HG03175 (cell line): Measurements from ENCODE around the gene PTPRK.
A peak's percentile ranks its signal among the peaks of the same experiment; 100 is the strongest.
"Not testable (repeated sequence)": the region's sequence is repeated elsewhere in the genome, so short reads cannot be mapped to it uniquely, and the experiment has no call there.

Experiments
- ATAC-seq: cut with Tn5 transposase; IDR thresholded peaks from one replicate; pipeline ENCODE4 v1.9.1; 2021; ENCODE audit warnings: mild to moderate bottlenecking, moderate library complexity; ENCODE audit not compliant: unreplicated experiment

The PTPRK gene

DNA sequence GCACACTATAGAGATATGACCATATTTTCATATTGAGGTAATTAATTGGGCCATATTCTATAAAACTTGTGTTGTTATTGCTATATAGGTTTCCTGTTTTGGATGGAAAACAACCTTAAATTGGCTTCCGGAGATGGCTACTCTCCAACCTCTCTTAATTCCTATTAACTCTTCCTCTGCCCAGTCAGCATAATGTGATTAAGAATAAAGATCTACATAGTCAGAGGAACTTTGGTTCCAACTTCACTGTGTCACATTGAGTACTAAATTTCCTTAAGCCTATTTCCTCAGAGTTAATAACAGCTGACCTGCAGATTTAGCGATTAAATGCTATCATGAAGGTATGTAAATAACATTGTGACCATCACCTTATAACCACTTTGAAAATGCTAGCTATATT, 67.7 kb downstream of the PTPRK start:
- no peak for ATAC-seq

DNA sequence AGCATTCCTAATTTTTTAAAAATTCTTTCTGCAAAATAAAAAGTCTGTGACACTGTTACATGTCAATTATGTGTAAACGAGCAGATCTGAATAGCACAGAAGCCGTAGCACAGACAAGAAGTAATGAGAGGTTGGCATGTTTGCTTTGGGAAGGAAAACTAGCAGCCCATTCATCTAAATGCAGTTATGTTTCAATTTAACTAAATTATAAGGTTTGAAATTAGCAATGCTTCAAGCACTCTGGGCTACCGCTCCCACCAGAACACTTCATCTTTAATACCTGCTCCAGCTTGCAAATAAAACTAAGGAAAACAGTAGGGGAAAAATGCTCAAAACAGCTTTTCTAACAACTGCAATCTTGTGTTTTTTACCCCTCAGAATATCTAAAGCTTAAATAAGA, 73.9 kb downstream of the PTPRK start:
- no peak for ATAC-seq

DNA sequence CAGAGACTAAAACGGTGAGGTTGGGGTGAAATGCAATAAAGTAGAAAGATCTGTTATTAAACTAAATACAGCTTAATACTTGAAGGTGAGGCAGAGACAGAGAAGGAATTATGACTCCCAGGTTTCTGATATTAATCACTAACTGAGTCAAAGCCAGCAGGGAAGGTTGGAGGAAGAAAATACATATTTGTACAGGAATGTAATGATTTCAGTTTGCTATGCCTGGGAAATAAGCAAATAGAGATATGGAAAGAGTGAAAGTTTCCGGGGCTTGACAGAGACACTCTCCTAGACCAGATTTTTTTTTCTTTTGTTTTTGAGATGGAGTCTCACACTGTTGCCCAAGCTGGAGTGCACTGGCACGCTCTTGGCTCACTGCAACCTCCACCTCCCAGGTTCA, 76.8 kb downstream of the PTPRK start:
- no peak for ATAC-seq

DNA sequence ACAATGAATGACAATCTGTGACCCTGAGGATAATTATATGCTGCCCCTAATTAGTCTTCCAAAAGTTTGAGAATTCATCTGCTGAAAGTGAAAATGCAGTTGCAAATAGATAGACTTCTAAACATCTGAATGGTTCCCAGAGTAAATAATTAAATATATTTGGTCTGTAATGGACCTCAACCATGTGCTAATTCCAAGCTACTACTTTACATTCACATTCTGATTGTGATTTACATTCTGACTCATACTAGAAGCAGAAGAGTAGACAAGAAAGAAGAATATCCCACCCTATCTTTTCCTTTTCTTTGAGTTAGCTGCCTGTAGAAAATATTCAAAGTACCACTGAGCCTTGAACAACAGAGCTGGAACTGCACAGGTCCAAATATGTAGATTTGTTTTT, 80.8 kb downstream of the PTPRK start:
- no peak for ATAC-seq

DNA sequence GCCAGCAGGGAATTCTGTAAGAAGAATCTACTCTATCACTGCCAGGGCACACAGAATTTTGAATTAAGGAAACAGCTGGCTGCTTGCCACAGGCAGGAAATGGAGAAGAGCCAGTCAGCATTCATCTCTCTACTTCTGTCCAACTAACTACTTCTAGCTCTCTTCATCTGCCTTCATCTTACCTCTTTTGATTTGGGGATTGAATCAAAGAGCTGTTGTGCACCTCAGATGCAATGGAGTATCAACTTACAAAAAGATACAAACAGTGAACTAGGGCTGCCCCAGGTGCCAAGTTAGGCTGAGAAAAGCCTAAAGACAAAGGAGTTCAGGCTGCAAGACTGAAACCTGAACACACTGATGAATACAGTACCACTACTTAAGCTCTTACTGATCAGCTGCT, 82.0 kb downstream of the PTPRK start:
- no peak for ATAC-seq

DNA sequence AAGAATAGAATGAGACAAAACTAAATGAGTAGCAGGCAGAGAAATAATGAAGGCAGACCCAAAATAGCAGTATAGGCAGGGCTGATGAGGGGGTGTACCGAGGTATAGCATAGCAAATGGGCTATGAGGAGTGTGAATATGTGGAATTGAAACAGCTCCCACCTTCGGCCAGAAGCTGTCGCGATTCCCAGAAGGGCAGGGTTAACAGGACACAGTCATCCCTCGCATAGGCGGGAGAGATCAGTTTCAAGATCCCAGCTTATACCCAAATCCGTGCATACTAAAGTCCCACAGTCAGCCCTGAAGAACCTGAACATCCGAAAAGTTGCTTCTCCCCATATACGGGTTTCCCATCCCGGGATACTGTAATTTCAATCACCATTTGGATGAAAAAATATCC, 82.7 kb downstream of the PTPRK start:
- no peak for ATAC-seq

DNA sequence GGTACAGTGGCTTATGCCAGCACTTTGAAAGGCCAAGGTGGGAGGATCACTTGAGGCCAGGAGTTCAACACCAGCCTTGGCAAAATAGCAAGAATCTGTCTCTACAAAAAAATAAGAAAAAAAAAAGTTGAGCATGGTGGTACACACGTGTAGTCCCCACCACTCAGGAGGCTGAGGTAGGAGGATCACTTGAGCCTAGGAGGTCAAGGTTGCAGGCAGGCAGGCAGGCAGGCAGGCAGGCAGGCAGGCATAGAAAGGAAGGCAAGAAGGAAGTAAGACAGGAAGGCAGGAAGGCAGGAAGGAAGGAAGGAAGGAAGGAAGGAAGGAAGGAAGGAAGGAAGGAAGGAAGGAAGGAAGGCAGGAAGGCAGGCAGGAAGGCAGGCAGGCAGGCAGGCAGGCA, 85.6 kb downstream of the PTPRK start:
- not testable (repeated sequence) for ATAC-seq

DNA sequence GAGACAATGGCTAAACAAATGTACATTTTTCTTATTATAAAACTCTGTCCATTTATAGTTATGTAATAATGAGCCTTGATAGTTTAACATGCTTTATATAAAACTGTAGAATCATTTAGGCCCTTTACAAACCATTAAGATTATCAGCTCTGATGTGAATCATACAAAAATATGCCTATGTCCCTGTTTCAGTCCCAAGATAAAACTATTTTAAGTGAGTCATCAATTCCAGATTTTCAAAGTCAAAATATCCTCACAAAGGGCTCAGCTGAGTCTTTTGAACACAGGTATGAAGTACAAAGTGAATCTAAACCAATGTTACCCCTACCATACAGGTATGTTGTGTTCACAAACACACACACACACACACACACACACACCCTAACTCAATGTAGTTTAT, 88.0 kb downstream of the PTPRK start:
- no peak for ATAC-seq

DNA sequence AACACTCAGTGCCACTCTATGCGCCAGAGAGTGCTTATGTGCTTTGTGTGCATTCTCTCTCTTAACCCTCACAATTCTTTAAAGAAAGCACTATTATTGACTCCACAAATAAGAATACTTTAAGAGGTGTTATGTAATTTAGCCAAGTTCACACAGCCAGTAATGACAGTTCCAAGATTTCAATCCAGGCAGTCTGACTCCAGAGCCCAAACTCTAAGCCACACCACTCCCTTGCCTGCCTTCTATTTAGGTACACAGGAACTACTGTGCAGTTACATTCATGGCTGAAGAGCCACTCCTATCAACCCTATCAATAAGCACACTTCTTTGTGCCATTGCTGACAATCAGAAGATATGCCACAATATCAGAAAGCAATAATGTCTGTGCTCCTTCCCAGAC, 93.3 kb downstream of the PTPRK start:
- ATAC-seq: no peak

DNA sequence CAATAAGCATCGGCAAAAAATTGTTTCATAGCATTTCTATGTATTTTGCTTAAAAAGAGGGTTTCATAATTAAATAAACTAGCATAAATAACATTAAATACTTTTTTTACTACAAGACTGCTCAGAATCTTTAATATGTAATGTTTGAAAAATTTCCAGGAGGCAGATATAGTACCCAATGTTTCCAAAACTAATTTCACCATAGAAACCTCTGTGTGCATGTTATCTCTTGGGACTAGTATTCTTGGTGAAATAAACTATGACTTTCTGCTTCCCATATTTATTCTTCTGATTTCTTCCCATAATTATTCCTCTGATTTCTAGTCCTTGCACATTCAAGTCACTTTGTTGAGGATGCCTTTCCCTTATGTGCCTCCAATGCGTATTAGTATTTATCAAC, 94.5 kb downstream of the PTPRK start:
- no peak for ATAC-seq

DNA sequence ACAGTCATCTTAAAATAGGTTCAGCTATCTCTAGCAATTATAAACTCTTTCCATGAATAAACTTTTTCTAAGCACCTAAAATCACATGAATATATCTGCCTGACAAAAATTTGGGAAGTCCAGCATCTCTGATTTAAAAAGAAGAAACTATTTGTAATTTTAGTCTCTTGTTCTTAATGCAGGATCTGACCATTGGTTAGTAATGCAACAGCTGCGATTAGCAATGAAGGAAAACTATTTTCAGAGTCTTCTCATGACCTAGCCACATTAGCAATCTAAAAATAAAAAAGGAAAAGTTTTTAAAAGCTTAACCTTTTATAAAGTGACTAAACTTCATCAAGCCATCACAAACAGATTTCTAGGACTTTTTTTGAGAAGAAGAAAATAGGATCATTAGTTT, 97.5 kb downstream of the PTPRK start:
- ATAC-seq: no peak

DNA sequence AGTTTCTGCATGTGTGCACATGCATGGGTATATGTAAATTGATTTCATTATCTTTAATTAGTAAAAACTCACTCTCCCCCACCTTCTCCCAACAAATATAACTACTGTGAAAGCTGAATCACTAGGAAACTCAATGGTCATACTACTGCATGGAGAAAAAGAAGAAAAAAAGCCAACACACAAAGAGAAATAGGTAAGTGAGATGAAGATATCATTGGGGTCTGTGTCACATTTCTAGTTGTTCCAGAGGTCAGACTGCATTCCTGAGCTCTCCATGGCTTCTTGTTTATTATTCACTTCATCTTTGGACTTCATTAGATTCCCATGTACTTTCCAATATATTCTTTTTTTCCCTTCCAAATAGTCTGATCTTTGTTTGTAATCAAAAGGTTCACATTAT, 98.2 kb downstream of the PTPRK start:
- ATAC-seq: no peak

DNA sequence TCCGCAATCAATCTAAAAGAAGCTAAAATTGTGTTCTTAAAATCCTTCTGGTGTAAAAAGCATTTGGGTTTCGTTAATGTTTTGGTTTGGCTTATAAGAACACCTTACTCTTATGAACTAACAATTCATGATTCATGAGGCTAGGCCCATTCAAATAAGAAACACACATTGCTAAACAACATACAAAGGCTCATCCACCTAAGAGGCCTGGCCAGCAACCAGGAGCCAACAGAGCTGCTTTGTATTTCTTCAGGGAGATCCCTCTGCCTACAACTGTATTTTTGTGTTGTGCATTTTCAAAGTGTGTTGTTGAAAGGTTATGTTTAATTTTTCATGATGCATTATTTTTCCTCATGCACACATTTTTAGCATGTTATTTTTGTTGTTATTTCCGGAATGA, 98.6 kb downstream of the PTPRK start:
- no peak for ATAC-seq

DNA sequence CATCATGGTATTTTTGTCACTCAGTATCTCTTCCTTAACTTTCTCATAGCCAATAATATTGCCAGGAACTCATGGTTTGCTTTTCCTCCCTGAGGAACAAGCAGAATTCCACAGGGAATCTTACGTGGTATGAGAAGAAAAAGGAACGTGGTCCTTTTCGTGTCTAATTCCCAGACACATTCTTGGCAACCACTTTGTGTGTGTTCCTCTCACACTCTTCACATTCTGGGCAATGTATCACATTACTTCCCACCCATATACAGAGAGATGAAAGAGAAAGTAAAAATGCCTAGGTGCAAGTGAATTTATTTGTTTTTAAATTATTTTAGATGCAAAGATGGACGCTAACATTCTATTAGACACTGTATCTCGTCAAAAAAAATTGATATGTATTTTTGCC, 102.7 kb downstream of the PTPRK start:
- ATAC-seq: no peak

DNA sequence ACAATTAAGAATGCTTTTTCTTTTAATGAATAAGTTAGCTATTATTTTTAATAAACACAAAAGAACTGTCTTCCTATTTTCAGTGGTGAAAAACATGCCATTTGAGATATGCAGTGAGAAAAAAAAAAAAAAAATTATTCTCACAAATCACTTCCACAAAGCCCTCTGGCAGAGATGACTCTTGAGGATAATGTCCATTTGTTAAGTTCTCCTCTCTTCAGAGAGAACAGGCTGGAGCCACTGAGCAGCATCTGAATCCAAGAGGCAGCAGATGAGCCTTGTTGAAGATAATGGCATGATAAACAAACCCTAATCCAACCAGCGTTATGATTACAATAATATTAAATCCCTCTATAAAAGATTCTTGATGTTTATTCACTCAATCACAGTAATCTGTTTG, 105.0 kb downstream of the PTPRK start:
- ATAC-seq: no peak

DNA sequence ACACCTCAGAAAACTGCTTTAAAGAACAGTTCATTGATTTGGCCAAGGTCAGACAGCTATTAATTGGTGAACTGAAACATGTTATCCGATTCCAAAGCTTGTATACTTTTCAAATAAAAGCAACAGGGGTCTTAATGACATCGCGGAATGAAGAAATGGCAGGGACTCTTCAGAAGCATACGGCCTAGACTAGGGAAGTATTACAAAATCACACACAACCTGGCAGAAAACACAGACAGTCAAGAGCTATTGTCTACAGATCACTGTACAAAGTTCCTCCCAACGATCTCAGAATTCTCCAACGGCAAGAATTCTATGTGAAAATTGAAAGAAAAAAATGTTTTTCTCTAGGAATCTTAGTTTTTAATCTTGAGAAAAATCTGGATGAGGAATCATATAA, 105.5 kb downstream of the PTPRK start:
- ATAC-seq: no peak

DNA sequence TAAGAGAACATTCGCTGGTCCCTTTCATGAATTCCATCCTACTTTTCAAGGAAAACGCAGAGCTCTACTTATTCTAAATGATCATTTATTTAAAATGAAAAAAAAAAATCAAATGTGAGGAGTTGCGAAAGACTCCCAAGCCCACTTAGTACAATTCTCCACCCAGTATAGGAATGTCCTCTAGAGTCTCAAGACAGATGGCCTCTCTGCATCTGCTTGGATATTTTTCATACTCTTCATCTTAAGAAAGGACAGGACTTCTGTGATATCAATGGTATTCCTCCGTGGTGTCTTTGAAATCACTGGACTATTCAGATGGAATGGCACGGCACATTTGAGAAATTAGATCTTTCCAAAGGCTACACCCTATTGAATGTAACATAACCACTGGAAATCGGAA, 107.1 kb downstream of the PTPRK start:
- no peak for ATAC-seq

DNA sequence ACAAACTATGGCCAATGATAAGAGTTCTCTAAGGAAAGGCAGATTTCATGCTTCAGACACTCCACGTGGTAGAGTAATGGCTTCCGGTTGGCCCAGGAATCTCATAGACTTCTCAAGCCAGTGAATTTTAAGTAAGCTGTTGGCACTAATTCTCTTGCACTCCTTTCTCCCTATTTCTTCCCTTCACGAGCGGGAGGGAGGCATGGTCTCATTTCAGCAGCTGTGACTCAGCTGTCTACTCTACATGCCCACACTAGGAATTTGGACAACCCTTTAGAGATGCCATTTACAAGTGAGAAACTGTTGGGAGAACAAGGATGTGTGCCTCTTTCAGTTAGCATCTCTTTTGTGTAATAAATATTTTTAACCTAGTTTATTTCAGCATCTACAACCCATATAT, 107.7 kb downstream of the PTPRK start:
- ATAC-seq: no peak

DNA sequence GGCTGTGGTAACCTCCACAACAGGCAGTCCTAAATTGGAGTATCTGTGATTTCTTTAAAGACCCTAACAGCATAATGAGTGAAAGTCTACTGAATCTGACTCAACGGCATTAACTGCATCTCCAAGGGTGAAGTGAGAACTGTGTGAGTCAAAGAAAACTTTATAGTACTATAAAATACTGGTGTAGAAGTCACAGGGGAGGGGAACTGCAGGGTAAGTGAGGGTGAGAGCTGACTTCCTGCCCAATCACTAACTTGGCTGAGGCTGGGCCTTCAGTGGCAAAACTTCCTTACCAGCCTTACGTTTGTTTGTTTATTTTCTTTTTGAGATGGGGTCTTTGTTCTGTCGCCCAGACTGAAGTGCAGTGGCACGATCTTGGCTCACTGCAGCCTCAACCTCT, 109.8 kb downstream of the PTPRK start:
- ATAC-seq: no peak

DNA sequence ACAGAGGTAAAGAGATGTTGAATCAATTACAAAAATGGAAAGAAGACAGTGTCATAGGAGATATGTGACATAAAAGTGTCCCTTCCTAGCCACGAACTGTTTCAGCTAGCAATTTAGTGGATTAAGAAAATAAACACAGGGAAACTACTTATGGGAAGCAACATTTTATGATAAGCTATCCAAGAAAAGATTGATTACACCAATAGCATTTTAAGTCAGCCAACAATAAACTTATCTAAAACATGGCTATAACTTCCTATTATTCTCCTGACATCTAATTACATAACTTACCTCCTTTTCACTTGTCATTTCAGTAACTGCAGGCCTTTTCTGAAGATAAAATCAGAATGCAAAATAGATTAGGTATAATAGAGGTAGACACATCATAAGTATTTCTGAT, 111.4 kb downstream of the PTPRK start:
- no peak for ATAC-seq

DNA sequence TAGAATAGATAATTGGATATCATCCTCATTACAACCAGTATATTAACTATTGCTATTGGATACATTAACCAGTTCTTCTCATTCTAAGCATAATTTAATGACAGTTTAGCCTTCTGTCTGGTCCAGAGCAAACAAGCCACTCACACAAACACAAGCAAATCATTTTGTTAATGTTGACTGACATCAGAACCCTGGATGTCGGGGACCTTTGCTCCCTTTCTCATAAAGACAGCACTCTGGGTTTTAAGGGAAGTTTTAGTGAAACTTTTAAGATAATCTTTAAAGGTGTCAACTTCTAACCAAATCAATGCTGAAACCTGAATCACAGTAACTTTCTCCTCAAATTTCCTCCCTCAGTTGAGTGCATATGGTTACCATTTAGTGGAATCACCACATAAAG, 113.9 kb downstream of the PTPRK start:
- no peak for ATAC-seq

DNA sequence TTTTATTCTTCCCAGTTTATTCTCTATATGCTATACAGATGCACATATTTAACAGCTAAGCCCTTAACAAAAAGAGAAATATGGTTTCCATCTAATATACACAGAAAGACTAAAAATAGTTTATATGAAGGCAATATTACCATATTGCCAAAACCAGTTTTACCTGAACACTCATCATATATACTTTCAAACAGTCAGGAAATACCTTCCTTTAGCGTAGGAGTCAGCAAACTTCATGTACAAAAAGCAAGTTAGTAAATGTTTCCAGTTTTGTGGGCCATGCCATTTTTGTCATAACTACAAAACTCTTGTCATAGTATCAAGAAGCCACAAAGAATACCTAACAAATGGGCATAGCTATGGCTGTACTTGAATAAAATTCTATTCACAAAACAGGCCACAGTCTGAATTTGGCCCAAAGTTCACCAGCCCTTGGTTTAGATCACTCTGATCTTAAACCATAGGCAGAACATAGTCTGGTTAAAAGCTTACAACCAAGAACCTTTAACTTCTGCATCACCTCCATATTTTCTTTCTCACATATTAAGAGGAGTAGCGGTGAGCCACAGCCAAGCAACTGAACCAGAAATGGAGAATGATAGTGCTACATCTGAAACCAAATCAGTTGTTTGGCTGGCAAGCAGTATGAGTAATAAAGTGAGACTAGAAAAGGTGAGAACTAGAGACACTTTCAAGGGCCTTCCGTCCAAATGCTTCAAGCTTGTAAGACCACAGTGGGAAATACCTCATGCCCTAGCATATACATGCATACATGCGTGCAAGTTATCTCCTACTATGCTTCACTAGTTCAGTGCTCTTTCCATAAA, 116.6 kb downstream of the PTPRK start:
- ATAC-seq: peak; percentile 86

DNA sequence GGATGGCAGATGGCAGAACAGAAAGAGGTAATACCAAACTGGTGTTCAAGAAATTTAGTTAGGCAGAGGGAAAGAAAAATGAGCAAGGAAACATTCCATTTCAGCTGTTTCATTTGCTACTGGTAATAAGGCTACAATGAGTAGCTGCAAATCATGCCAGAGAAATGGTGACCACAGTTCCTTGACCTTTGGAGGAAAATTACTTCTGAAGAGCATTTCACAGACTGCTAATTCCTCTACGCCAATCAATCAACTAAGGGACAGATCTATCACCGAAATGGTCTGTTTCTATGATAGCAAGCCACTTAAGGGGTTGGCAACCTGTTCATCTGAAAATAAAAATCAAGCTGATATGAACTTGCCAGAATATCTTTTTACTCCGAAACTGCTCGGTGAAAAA, 119.5 kb downstream of the PTPRK start:
- ATAC-seq: no peak
